ENCODE data around the gene C1orf35.

C1orf35 gene

DNA sequence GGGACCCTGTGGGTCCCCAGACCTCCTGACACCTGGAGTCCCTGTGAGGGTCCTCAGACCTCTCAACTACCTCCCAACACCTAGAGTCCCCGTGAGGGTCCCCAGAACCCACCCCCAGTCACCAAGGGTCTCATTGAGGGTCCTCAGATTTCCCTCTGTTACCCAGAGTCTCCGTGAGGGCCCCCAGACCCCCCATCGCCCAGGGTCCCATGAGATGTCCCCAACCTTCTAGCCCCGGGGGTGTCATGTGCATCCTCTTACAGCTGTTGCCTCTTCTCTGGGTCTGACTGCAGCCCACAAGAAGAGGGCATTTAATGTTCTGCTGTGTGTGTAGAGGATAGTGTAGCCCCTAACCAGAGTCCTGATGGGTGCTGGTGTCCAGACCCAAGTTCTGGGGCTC lies 44.6 kb upstream of the C1orf35 start:
- Histone ChIP-seq H3K27me3 (ENCODE audit: insufficient read depth, low read length) (no peaks in the 10 kb centered on the region), H3K36me3 (ENCODE audit: insufficient read depth, low read length) (0 out of 2 replicates have a peak, but pooled peaks cover 4% of the 10 kb centered on the region), H3K4me3 (ENCODE audit: low read length) (no peak overlapping the region), H3K4me1 (ENCODE audit: insufficient read depth, low read length) (0 out of 2 replicates have a peak, but pooled peaks cover 5% of the 10 kb centered on the region), H3K9me3 (ENCODE audit: insufficient read depth, low read depth, low read length) (no peaks in the 10 kb centered on the region), H3K27ac (ENCODE audit: low read depth, low read length) (no peak overlapping the region), H3K9ac (ENCODE audit: low read depth, low read length) (no peak overlapping the region)
- 86% methylated on average over 4 of the region's 4 CpGs for WGBS

DNA sequence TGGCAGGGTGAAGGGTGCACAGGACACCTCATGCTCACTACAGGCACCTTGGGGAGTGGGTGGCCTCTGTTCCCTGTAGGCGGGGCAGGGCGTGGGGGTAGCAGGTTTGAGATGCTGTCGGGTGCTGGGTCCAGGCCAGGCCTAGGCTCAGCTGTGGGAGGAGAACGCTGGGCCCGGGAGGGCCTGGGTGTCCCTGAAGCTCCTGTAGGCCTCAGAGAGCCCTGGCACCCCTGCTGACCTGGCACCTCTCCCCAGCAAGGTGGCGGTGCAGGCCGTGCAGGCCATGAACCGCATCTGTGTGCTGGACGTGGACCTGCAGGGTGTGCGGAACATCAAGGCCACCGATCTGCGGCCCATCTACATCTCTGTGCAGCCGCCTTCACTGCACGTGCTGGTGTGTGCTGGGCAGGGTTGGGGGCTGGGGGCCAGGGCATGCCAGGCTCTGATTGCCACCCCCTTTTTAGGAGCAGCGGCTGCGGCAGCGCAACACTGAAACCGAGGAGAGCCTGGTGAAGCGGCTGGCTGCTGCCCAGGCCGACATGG lies 44.1 kb upstream of the C1orf35 start:
- H3K9ac ChIP-seq (ENCODE audit: low read depth, low read length): no peak overlapping the region
- H3K27me3 ChIP-seq (ENCODE audit: insufficient read depth, low read length): no peaks in the 10 kb centered on the region
- no peak overlapping the region for H3K4me3 ChIP-seq (ENCODE audit: low read length)
- 0 out of 2 replicates have a peak, but pooled peaks cover 4% of the 10 kb centered on the region for H3K36me3 ChIP-seq (ENCODE audit: insufficient read depth, low read length)
- H3K9me3 ChIP-seq (ENCODE audit: insufficient read depth, low read depth, low read length): no peaks in the 10 kb centered on the region
- WGBS: 96% methylated on average over 20 of the region's 20 CpGs
- 0 out of 2 replicates have a peak, but pooled peaks cover 5% of the 10 kb centered on the region for H3K4me1 ChIP-seq (ENCODE audit: insufficient read depth, low read length)
- no peak overlapping the region for H3K27ac ChIP-seq (ENCODE audit: low read depth, low read length)

DNA sequence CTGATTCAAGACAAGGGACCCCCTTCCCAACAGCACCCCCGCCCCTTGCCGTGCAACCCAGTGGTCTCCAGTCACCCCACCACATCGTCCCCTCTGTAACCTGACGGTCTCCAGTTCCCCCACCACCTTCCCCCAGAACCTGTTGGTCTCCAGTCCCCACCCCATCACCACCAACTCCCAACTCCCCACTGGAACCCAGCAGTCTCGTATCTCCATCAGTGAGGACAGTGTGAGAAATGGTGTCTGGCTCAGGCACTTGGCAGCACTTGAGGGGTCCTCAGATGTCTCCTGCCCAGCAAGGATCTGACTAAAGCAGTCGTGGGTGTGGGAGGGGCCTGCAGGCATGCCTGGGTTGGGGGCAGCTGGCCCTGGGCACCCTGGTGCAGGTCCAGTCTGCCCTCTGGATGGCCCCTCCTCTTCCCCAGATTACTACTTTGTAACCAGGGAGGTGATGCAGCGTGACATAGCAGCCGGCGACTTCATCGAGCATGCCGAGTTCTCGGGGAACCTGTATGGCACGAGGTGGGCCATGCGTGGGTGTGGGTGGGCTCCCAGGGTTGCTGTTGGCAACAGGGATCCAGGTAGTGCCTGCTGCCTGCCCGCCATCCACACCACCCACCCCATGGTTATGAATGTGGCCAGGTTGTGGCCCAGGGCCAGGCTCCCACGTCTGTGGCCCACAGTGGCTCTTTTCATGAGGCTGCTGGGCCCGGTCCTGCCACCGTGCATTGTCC lies 43.5 kb upstream of the C1orf35 start:
- Histone ChIP-seq H3K36me3 (ENCODE audit: insufficient read depth, low read length) (0 out of 2 replicates have a peak, but pooled peaks cover 4% of the 10 kb centered on the region), H3K27me3 (ENCODE audit: insufficient read depth, low read length) (no peaks in the 10 kb centered on the region), H3K9ac (ENCODE audit: low read depth, low read length) (no peak overlapping the region), H3K9me3 (ENCODE audit: insufficient read depth, low read depth, low read length) (no peaks in the 10 kb centered on the region), H3K27ac (ENCODE audit: low read depth, low read length) (no peak overlapping the region), H3K4me3 (ENCODE audit: low read length) (no peak overlapping the region), H3K4me1 (ENCODE audit: insufficient read depth, low read length) (0 out of 2 replicates have a peak, but pooled peaks cover 5% of the 10 kb centered on the region)
- 95% methylated on average over 18 of the region's 18 CpGs for WGBS

DNA sequence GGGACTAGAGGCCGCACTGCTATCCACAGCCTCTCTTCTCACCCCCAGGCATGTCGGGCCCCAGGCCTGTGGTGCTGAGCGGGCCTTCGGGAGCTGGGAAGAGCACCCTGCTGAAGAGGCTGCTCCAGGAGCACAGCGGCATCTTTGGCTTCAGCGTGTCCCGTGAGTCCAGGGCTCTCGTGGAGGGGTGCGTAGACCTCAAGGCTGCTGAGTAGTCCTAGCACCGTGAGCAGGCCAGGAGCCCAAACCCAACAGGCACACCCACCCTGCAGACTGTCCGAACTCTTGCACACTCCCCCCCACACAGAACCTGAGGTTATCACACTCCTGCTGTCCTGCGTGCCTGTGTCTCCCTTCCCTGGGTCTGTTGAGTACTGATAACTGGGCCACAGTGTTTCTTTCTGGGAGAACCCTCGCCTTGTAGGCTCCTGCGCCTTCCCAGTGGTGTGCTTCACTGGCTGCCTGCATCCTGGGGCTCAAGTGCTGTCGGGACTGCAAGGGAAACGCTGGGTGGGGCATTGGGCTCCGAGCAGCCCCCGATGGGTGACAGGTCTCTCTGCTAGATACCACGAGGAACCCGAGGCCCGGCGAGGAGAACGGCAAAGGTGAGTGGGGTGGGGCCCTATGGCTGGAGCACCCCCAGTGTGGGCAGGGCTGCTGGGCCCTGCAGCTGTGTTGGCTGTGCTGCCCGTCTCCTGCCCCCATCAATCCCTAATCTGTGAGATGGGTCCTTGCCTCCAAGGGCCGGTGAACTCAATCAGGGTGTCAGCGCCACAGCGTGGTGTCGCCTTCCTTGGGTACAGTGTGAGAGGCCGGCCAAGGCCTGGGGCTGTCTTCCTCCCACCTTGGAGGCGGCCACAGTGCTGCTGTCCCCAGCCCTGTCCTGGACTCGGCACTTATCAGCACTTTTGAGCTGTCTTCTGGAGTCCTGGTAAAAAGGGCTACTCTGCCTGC lies 42.6 kb upstream of the C1orf35 start:
- Histone ChIP-seq H3K4me3 (ENCODE audit: low read length) (no peak overlapping the region), H3K27me3 (ENCODE audit: insufficient read depth, low read length) (no peaks in the 10 kb centered on the region), H3K9ac (ENCODE audit: low read depth, low read length) (no peak overlapping the region), H3K27ac (ENCODE audit: low read depth, low read length) (no peak overlapping the region), H3K9me3 (ENCODE audit: insufficient read depth, low read depth, low read length) (no peaks in the 10 kb centered on the region), H3K36me3 (ENCODE audit: insufficient read depth, low read length) (0 out of 2 replicates have a peak, but pooled peaks cover 4% of the 10 kb centered on the region), H3K4me1 (ENCODE audit: insufficient read depth, low read length) (0 out of 2 replicates have a peak, but pooled peaks cover 5% of the 10 kb centered on the region)
- WGBS: 96% methylated on average over 31 of the region's 31 CpGs

DNA sequence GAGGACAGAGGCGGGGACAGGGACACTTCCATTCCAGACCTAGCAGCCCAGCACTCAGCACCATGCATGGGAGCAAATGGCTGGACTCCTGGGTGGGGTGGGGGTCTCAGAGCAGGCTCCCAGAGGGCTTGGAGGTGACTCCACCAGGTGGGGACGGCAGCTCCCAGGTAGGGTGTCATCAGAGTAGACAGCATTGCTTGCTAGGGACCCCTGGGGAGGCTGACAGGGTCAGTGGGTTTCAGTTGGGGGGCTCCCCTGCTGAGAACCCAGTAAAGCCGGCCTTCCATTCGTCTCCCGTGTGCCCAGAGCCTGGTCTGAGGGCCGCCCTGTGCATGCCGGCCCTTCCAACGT lies 41.8 kb upstream of the C1orf35 start:
- Histone ChIP-seq H3K4me1 (ENCODE audit: insufficient read depth, low read length) (0 out of 2 replicates have a peak, but pooled peaks cover 5% of the 10 kb centered on the region), H3K27me3 (ENCODE audit: insufficient read depth, low read length) (no peaks in the 10 kb centered on the region), H3K36me3 (ENCODE audit: insufficient read depth, low read length) (0 out of 2 replicates have a peak, but pooled peaks cover 4% of the 10 kb centered on the region), H3K4me3 (ENCODE audit: low read length) (no peak overlapping the region), H3K9ac (ENCODE audit: low read depth, low read length) (no peak overlapping the region), H3K27ac (ENCODE audit: low read depth, low read length) (no peak overlapping the region), H3K9me3 (ENCODE audit: insufficient read depth, low read depth, low read length) (no peaks in the 10 kb centered on the region)
- WGBS: 89% methylated on average over 8 of the region's 8 CpGs

DNA sequence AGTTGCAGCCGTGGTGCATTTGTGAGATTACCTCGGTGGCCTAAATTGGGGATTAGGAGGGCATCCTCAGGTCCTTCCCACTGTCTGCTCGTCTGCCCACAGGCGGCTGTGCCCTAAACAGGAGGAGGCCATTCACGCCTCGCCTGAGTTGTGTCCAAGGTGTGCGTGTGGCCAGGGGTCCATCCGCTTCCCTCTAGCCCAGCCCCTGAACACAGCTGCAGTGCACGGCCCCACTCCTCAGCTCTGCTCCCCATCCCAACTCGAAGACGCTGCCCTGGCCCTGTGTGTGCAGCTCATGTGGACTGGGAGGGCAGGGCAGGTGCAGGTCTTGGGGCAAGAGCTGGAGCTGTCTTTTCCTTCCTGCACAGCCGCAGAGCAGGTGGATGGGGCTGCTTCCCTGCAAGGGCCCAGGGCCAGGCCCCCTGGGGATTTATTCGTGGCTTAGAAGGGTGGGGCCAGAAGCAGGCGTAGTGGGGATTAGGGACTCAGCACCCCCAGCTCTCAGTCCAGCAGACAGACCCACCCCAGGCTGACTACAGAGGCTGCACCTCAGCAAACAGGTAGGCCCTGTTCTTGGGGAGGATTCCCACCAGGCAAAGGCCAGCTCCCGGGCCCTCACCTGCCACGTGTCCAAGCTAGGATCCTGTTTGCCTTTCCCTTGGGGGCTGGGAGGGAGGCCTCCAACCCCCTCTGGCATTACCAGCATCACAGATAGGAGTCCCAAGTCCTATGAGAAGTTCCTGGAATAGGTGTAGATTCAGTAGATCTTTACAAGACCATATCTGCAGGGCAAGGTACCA lies 41.3 kb upstream of the C1orf35 start:
- H3K4me3 ChIP-seq (ENCODE audit: low read length): no peak overlapping the region
- 0 out of 2 replicates have a peak, but pooled peaks cover 5% of the 10 kb centered on the region for H3K4me1 ChIP-seq (ENCODE audit: insufficient read depth, low read length)
- no peaks in the 10 kb centered on the region for H3K9me3 ChIP-seq (ENCODE audit: insufficient read depth, low read depth, low read length)
- H3K27me3 ChIP-seq (ENCODE audit: insufficient read depth, low read length): no peaks in the 10 kb centered on the region
- no peak overlapping the region for H3K9ac ChIP-seq (ENCODE audit: low read depth, low read length)
- no peak overlapping the region for H3K27ac ChIP-seq (ENCODE audit: low read depth, low read length)
- 0 out of 2 replicates have a peak, but pooled peaks cover 4% of the 10 kb centered on the region for H3K36me3 ChIP-seq (ENCODE audit: insufficient read depth, low read length)
- 89% methylated on average over 16 of the region's 16 CpGs for WGBS

GRCh38 chr1:228143480-228144192 lies 40.5 kb upstream of the C1orf35 start:
- 93% methylated on average over 12 of the region's 12 CpGs for WGBS
- Histone ChIP-seq H3K27me3 (ENCODE audit: insufficient read depth, low read length) (peaks cover under 1% of the 10 kb centered on the region; the same call in 1 of the 2 replicates), H3K4me3 (ENCODE audit: low read length) (no peak overlapping the region), H3K9ac (ENCODE audit: low read depth, low read length) (no peak overlapping the region), H3K4me1 (ENCODE audit: insufficient read depth, low read length) (no peaks in the 10 kb centered on the region), H3K36me3 (ENCODE audit: insufficient read depth, low read length) (0 out of 2 replicates have a peak, but pooled peaks cover 4% of the 10 kb centered on the region), H3K27ac (ENCODE audit: low read depth, low read length) (no peak overlapping the region), H3K9me3 (ENCODE audit: insufficient read depth, low read depth, low read length) (no peaks in the 10 kb centered on the region)

- 95% methylated on average over 11 of the region's 11 CpGs for WGBS
- H3K27me3 ChIP-seq (ENCODE audit: insufficient read depth, low read length): peaks cover 9% of the 10 kb centered on the region; the same call in 1 of the 2 replicates
- H3K27ac ChIP-seq (ENCODE audit: low read depth, low read length): no peak overlapping the region
- H3K9me3 ChIP-seq (ENCODE audit: insufficient read depth, low read depth, low read length): no peaks in the 10 kb centered on the region
- H3K36me3 ChIP-seq (ENCODE audit: insufficient read depth, low read length): 0 out of 2 replicates have a peak, but pooled peaks cover 4% of the 10 kb centered on the region
- no peak overlapping the region for H3K4me3 ChIP-seq (ENCODE audit: low read length)
- no peak overlapping the region for H3K9ac ChIP-seq (ENCODE audit: low read depth, low read length)
- H3K4me1 ChIP-seq (ENCODE audit: insufficient read depth, low read length): no peaks in the 10 kb centered on the region
Observed at GRCh38 chr1:228142701-228143136, 39.6 kb upstream of the C1orf35 start.

DNA sequence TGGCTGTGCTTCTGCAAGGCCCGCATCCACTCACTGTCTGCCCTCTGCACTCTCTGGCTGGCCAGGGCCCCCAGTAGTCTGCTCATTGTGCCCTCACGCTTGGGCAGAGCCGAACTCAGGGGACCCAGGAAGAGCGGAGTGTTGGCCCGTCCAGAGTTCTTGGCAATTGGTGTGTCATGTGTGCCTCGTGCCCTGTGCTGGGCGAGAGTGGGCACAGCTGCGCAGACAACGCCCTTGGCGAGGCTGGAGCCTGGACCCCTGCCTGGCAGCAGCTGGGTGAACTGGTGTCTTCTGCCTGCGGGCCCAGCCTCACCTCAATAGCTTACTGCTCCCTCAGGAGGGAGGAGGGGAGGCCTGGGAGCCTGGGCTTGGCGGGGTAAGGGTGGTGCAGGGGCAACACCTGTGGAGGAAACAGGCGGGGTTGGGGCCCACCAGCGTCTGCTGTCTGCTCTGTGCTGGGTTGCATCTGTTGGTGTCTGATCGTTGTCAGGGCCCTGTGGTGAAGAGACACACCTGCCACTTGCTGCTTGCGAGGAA lies 39.1 kb upstream of the C1orf35 start:
- Histone ChIP-seq H3K9ac (ENCODE audit: low read depth, low read length) (no peak overlapping the region), H3K27me3 (ENCODE audit: insufficient read depth, low read length) (peaks cover 14% of the 10 kb centered on the region), H3K4me3 (ENCODE audit: low read length) (no peak overlapping the region), H3K27ac (ENCODE audit: low read depth, low read length) (no peak overlapping the region), H3K9me3 (ENCODE audit: insufficient read depth, low read depth, low read length) (no peaks in the 10 kb centered on the region), H3K36me3 (ENCODE audit: insufficient read depth, low read length) (0 out of 2 replicates have a peak, but pooled peaks cover 4% of the 10 kb centered on the region), H3K4me1 (ENCODE audit: insufficient read depth, low read length) (no peaks in the 10 kb centered on the region)
- 94% methylated on average over 16 of the region's 16 CpGs for WGBS
